Tongue (tissue), 2 donors: ENCODE results near the gene ACTR2. TPM values are rescaled to one million over a fixed set of nuclear protein-coding genes. Genes with fewer than 3 reads are reported as not detected.
"Not testable (repeated sequence)": the region's sequence is repeated elsewhere in the genome, so short reads cannot be mapped to it uniquely, and the experiment has no call there.

Experiments used
- DNase-seq: peaks from one replicate; pipeline ENCODE4 v3.0.0-alpha.2; 2015
- total RNA-seq: library from RNA; depleted of rRNA; stranded (reverse); fragments of >200 nt; gene quantifications from one replicate; pipeline ENCODE4 v1.2.3, GENCODE V29; 2014

Gene ACTR2
- total RNA-seq, 1 donor from 2014 or later = 110 TPM

DNA sequence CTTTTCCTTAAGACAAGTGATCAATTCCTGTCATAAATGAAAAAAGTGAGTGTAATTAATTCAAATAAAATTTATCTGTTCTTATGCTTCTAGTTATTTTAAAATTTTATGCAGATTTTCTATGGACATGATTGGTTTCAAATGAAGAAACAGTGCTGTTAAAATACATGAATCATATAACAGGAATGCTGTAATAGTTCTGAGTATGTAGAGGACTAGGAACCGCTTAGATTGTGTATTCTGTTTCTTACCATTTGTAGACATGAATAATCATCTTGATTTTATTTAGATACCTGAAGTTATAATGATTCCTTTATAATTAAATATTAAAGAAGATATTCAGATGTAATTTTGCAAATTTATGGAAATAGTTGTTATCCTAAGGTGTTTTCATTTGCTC lies 3.5 kb downstream of the ACTR2 start:
- no peak for DNase-seq

DNA sequence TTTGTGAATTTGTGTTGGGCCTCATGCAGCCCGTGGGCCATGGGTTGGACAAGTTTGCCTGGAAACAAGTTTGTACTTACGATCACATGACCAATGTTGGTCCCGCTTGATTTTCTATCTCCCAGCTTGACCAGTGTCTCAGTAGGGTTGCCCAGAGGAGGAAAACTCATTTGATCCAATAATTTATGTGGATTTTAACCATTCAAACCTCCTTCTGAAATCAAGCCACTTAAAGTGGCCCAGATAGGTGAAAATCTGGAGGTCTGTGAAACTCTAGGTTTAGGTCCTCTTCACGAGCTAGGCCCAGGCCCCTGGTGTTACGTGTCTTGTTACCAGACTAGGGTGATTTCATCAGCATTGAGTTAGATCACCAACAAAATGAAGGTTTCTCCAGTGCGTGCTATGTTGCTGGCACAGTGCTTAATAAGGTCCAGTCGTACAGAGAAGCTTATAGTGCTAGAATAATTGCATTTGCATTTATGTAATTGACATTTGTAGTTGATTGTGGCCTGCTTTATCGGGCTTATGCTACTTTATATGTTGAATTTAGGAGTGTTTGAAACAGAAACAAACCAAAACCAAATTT lies 4.4 kb downstream of the ACTR2 start:
- DNase-seq = no peak

DNA sequence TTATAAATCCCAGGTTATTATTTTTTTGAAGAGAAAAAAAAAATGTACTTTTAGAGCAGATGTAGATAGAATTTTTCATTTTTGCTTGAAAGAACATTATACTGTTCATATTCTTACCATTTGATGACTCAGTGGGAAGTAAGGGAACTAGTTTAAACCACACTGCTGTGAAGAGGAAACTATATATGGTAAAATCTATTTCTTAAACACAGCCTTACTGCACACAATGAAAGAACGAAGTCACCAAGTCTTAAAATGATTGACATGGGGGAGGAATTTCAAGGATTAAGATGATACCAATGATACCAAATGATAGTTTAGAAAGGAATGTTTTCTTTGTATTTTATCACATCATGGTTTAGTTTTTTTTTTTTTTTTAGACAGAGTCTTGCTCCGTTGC lies 5.0 kb downstream of the ACTR2 start:
- no peak for DNase-seq

DNA sequence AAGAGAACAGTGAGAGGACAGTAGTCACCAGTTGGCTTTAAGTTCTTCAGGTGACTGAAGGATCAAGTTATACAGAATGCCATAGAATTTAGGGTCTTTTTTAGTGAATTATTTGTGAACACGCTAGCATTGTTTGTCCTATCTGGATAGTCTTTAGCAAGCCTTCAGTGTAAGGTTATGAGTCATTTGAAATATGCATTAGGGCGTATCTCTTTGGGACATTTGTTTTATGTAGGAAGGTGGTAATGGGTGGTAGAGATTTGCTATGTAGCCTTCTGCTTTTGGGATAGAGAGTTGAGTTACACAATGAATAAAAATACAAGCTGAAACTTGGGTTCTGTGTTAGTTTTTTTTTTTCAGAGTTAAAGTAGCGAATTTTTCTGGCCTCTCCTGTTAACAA lies 13.0 kb downstream of the ACTR2 start:
- DNase-seq = no peak

DNA sequence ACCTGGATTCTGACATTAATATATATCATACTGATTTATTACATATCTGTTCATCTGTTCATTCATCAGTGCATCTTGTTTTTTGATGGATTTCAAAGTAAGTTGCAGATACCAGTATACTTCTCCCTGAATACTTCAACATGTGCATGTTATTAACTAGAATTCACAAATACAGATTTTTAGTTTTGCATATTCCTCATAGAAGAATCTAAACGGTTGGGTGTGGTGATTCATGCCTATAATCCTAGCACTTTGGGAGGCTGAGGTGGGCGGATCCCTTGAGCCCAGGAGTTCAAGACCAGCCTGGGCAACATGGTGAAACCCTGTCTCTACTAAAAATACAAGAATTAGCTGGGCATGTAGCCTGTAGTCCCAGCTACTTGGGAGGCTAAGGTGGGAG lies 16.8 kb downstream of the ACTR2 start:
- not testable (repeated sequence) for DNase-seq

DNA sequence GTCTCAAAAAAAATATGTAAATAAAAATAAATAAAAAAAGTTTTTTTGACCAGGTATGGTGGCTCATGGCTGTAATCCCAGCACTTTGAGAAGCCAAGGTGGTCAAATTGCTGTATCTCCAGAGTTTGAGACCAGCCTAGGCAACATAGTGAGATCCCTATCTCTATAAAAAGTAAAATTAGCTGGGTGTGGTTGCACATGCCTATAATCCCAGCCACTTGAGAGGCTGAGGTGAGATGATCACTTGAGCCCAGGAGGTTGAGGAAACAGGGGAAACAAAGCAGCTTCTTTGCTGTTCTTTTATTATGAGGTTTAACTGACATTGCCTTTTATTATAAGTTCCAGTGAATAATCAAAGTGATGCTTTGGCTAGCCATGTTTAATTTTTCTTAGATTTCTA lies 25.0 kb downstream of the ACTR2 start:
- DNase-seq = no peak

- DNase-seq = no peak
Observed at GRCh38 chr2:65255356-65255755, 27.7 kb downstream of the ACTR2 start.

DNA sequence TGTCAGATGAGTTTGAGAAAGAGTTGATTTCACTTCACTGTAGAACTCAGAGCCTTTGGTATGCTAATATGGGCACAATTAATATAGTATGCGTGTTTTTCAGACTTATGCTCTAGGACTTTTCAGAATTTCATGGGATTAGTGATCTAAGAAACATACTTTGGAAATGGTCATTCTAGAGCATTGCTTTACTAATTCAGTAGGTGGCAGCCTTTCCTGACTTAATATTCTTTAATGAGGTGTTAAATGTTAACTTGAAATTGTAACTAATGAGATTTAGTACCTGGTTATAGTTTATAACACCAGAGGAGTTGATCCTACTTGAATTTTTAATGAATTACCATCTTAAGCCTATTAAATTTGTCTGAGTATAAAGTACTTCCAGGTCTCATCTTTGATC lies 28.4 kb downstream of the ACTR2 start:
- DNase-seq = no peak

GRCh38 chr2:65257866-65258265 lies 30.2 kb downstream of the ACTR2 start:
- DNase-seq = not testable (repeated sequence)

GRCh38 chr2:65261676-65262075 lies 34.0 kb downstream of the ACTR2 start:
- DNase-seq = no peak

GRCh38 chr2:65263262-65263661 lies 35.6 kb downstream of the ACTR2 start:
- no peak for DNase-seq

- DNase-seq = no peak
Observed at GRCh38 chr2:65263986-65264385, 36.4 kb downstream of the ACTR2 start.

DNA sequence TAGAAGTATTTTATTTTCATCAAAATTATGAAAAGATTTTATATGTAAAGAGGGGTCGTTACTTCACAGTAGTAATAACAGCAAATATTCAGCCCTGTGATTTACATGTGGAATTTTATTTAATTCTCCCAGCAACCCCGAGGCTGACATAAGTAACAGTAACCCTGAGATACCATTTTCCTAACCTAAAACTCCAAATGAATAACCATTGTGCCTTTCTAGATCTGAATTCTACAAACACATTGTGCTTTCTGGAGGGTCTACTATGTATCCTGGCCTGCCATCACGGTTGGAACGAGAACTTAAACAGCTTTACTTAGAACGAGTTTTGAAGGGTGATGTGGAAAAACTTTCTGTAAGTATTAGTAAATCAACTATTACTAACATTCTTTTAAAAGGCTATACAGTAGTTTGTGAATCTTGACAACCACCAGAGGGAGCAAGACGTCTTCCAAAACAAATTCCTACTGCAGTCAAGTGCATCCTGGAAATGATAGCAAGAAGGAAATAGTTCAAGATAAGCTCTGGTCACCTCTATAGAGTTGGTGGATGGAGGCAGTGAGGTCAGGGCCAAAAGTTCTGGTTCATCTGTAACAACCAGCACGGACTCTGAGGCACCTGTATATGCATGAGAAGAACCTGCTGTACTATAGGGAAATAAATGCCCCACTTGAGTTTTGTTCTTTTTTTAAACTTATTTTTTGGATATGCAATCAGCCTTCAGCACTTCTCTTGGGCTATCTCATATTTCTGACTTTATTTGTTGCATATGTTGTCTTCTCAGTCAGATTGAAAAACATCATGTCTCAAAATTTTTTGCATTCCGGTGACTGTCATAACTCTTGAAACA lies 37.4 kb downstream of the ACTR2 start:
- peak; percentile 91 for DNase-seq

GRCh38 chr2:65265671-65266045 lies 38.0 kb downstream of the ACTR2 start:
- DNase-seq = no peak

- DNase-seq = no peak
Observed at GRCh38 chr2:65267008-65267407, 39.4 kb downstream of the ACTR2 start.

DNA sequence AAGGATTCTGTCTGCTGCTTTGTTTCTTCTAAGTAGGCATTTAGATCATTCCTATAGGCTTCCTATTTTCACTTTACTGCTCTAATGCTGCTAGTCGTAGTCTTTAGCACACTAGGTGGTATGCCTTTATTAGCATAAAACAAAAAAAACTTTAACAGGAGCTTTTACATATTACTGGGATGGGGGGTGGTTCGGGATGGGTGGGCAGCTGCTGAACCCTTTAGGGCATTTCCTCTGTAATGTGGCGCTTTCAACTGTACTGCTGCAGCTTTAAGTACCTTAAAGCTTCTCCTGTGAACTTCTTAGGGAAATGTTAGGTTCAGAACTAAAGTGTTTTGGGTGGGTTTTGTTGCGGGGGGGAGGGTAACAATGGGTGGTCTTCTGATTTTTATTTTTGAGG lies 41.3 kb downstream of the ACTR2 start:
- DNase-seq = no peak

GRCh38 chr2:65273344-65273743 lies 45.7 kb downstream of the ACTR2 start:
- DNase-seq = no peak

GRCh38 chr2:65275141-65275915 lies 47.7 kb downstream of the ACTR2 start:
- DNase-seq = no peak

- DNase-seq = peak; percentile 37
Observed at GRCh38 chr2:65276609-65277008, 49.0 kb downstream of the ACTR2 start.

- no peak for DNase-seq
Observed at GRCh38 chr2:65277118-65277517, 49.5 kb downstream of the ACTR2 start.

DNA sequence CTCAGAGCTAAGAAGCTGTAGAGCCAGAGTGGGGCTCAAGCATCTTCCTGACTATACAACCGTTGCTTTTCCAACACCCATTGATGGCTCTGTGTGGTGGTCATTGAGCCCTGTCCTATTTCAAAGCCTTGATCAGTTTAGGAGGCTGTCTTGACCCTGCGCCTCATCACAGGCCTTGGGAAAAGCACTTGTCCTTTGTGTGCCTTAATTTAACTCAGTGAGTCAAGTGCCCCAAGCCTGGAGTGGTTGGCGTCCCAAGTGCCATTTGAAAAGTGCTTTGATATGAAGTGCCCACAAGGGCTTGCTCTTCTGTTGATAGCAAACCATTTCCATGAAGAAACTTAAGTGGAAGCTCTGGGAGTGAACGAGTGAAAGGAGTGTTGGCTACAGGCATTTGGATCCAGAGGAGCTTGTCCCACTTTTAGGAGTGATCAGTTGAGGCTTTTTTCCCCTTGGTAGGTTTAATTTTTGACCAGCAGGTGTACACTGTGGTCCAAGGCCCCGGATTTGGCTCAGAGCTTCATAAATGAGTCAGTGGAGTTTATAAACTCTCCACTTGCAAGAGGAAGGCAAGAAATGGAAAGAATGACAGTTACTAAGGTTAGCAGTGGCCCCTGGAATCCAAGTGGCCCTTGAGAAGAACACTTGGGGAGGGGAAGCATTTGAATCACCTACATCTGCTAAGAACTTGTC lies 50.3 kb downstream of the ACTR2 start:
- peak; percentile 42 for DNase-seq

DNA sequence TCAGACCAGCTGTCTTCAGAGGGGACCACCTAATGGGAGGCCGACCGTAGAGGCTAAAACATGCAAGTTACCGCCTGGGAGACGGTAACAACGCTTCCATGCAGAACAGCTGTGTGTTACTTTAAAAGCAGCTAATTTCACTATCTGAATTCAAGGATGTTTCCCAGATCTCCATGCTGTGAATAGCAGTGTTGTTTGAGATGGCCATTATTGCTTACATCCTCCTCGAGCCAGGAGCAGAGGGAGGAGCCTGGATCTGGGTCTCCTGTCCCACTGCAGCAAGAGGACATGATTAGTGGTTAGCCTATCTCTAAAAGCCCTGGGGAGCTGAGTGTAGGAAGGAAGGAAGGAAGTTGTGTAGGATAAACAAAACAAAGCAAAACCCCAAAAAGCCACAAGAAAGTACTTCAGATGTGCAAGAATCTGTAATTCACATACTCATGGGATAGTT lies 50.9 kb downstream of the ACTR2 start:
- DNase-seq = peak; percentile 70

- peak; percentile 49 for DNase-seq
Observed at GRCh38 chr2:65279756-65280155, 52.1 kb downstream of the ACTR2 start.
